Right atrium auricular region (tissue), 2 donors: ENCODE measurements around the gene CCDC187. TPM values are rescaled to one million over a fixed set of nuclear protein-coding genes. Genes with fewer than 3 reads are reported as not detected.

Experiments used
- DNase-seq: peaks from one replicate; pipeline ENCODE4 v3.0.0-alpha.2; 2019; ENCODE audit warnings: low spot score
- H3K27ac ChIP-seq, 2 donors: fragments of 200-600 bp; sonication (generic); 1 replicate in 1 of 2; 2 replicates in 1 of 2; pipeline ENCODE4 v1.5.1; 2016 to 2019
- H3K27me3 ChIP-seq, 2 donors: fragments of 200-600 bp; sonication (generic); one replicate each; pipeline versions ENCODE4 v1.5.1 to v1.6.0; 2017 to 2019
- H3K36me3 ChIP-seq: fragments of 200-600 bp; sonication (generic); one replicate; pipeline ENCODE4 v1.5.1; 2016
- H3K4me1 ChIP-seq, 2 donors: fragments of 200-600 bp; sonication (generic); one replicate each; pipeline versions ENCODE4 v1.5.1 to v1.6.0; 2017 to 2019
- H3K4me3 ChIP-seq, 2 donors: fragments of 200-600 bp; sonication (generic); 1 replicate in 1 of 2; 2 replicates in 1 of 2; pipeline ENCODE4 v1.5.1; 2017 to 2019; ENCODE audit warnings: mild to moderate bottlenecking in 1 of 2, moderate library complexity in 1 of 2
- H3K9me3 ChIP-seq, 2 donors: fragments of 200-600 bp; sonication (generic); one replicate each; pipeline ENCODE4 v1.5.1; 2019
- CTCF ChIP-seq, 2 donors: fragments of 200-600 bp; sonication (generic); IDR thresholded peaks; one replicate each; pipeline ENCODE4 v1.5.1; 2019; ENCODE audit warnings: antibody characterized with exemption in 2 of 2
- total RNA-seq, 2 donors: library from RNA; depleted of rRNA; stranded (reverse); fragments of >200 nt; gene quantifications; one replicate each; pipeline ENCODE4 v1.1.0, GENCODE V29; 2016

Gene CCDC187
- total RNA-seq, 2 donors from 2014 or later: not detected

DNA sequence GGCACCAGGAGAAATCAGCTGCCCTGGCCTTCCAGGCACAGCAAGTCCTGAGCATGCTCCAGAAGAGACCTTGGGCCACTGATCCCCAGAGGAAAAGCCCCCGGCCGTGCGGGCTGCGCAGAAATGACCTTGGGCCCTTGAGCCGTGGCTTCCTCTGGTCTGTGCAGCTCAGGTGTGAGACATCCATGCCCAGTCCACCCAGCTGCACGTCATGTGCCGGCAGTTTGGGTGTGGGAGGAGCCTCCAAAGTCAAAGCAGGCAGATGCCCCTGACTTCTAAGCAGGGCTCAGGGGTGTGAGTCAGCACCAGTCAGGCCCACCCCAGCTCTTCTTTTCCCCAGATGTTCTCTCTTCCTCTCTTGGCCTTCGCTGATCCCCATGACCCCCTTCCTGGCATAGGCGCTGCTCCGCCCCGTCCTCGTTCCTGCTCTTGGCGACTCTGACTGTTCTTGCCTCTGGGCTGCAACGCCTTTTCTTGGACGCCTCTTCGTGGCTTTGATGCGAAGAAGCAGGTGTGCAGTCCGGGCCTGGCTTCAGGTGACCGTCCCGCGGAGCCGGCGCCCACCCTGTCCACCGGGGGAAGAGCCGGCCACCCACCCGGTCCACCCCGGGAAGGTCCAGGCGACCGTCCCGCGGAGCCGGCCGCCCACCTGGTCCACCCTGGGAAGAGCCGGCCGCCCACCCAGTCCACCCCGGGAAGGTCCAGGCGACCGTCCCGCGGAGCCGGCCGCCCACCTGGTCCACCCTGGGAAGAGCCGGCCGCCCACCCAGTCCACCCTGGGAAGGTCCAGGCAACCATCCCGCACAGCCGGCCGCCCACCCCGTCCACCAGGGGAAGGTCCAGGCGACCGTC lies 52.4 kb downstream of the CCDC187 start:
- H3K27ac ChIP-seq: no peak overlapping the region
- no peaks in the 10 kb centered on the region for H3K36me3 ChIP-seq
- H3K9me3 ChIP-seq: no peaks in the 10 kb centered on the region
- H3K27me3 ChIP-seq: no peaks in the 10 kb centered on the region
- peaks cover 0 to 7% of the 10 kb centered on the region in 2 donors for H3K4me1 ChIP-seq
- no peak overlapping the region for H3K4me3 ChIP-seq
- DNase-seq: no peak
- TF ChIP-seq CTCF (IDR thresholded peaks at IDR 0.05): no peak

DNA sequence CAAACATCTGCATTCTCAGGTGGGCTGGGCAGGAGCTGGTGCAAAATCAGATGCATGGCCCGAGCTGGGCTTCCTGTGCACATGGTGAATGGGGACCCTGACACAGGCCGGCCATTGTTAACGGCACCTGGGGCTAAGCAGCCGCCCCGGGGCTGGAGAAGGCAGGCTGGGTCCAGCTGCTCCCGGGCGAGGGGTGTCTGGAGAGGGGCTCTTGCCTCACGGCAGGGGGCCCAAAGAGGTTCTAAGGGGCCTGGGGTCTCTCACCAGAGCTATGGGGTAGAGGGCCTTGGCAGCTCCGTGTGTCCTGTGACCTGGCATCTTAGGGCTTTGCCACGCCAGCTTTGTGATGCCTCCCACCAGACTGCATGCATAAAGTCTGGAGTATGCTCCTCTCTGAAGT lies 53.2 kb downstream of the CCDC187 start:
- Histone ChIP-seq H3K27me3 (no peaks in the 10 kb centered on the region), H3K36me3 (no peaks in the 10 kb centered on the region), H3K4me3 (no peak overlapping the region), H3K9me3 (no peaks in the 10 kb centered on the region), H3K4me1 (peaks cover 0 to 7% of the 10 kb centered on the region in 2 donors), H3K27ac (no peak overlapping the region)
- no peak for TF ChIP-seq CTCF (IDR thresholded peaks at IDR 0.05)
- no peak for DNase-seq

GRCh38 chr9:136249877-136250559 lies 53.9 kb downstream of the CCDC187 start:
- DNase-seq: no peak
- no peaks in the 10 kb centered on the region for H3K9me3 ChIP-seq
- H3K4me1 ChIP-seq: peaks cover 0 to 6% of the 10 kb centered on the region in 2 donors
- H3K27me3 ChIP-seq: no peaks in the 10 kb centered on the region
- H3K27ac ChIP-seq: no peak overlapping the region
- no peak overlapping the region for H3K4me3 ChIP-seq
- no peaks in the 10 kb centered on the region for H3K36me3 ChIP-seq
- TF ChIP-seq CTCF (IDR thresholded peaks at IDR 0.05): no peak

GRCh38 chr9:136248951-136249876 lies 54.7 kb downstream of the CCDC187 start:
- no peak for DNase-seq
- Histone ChIP-seq H3K27ac (no peak overlapping the region), H3K27me3 (no peaks in the 10 kb centered on the region), H3K4me1 (peaks cover under 1 to 11% of the 10 kb centered on the region in 2 donors), H3K4me3 (no peak overlapping the region), H3K36me3 (no peaks in the 10 kb centered on the region), H3K9me3 (no peaks in the 10 kb centered on the region)
- TF ChIP-seq CTCF (IDR thresholded peaks at IDR 0.05): no peak

GRCh38 chr9:136247947-136248637 lies 55.8 kb downstream of the CCDC187 start:
- no peak overlapping the region for H3K27ac ChIP-seq
- no peak for TF ChIP-seq CTCF (IDR thresholded peaks at IDR 0.05)
- no peak for DNase-seq

More at GRCh38 chr9:136247947-136248637, 55.8 kb downstream of the CCDC187 start:
- Histone ChIP-seq H3K4me3 (no peak overlapping the region), H3K4me1 (peaks cover 4 to 18% of the 10 kb centered on the region in 2 donors), H3K27me3 (no peaks in the 10 kb centered on the region), H3K9me3 (no peaks in the 10 kb centered on the region), H3K36me3 (no peaks in the 10 kb centered on the region)
